ENCODE results near the gene ITPK1.

DNA sequence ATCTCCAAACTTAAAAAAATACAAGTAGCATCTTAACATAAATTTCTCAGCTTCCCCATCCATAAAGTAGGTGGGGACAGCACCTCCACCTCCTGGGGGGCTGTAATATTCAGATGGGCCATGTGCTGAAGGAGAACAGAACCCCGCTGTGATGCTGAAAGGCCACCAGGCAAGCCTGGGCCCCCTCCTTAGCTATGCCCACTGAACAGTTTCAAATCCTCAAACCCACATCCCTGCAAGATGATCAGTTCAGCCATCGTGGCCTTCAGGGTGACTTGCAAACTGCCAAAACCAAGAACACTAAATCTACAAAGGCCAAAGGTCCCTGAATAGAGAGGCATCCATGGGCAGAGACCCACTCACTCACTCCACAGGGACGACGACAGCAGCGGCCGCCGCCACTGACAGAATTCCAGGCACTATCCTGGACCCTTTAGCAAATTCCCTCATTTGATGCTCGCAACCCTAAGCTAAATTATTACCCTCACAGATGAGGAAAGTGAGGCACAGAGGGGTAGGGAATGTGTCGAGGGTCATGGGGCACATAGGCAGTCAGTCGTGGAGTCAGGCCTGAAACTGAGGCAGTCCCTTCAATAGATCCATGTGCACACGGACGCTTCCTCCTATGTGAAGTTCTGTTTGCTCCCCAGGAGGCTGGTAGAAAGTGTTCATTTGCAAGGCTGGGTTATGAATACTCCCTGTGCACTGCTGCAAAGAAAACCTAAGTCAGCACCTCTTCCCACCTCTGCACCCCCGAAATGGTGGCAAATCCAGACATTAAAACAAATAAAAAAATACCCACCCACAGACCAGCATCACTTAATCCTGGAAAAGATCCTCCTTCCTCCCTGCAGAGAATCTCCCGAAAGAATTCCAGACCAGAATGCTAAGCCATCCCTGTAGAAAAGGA is 5.9 kb downstream of the ITPK1 start:
- TF ChIP-seq POLR2A (IDR thresholded peaks at IDR 0.05; ENCODE audit: low read depth, low read length) (no peak), TAF1 (IDR thresholded peaks at IDR 0.05; ENCODE audit: low read depth, low read length) (no peak), PAX5 (IDR thresholded peaks at IDR 0.05; ENCODE audit: insufficient read depth, low read length, severe bottlenecking) (no peak), SPI1 (IDR thresholded peaks at IDR 0.05; ENCODE audit: low read depth, low read length) (peak; percentile 55)
